ENCODE measurements around the gene OTUB1.

The OTUB1 gene

GRCh38 chr11:64007160-64007628, 21.0 kb downstream of the OTUB1 start:
- DNase-seq: no peak

GRCh38 chr11:64007629-64008282, 21.5 kb downstream of the OTUB1 start:
- DNase-seq: no peak

GRCh38 chr11:64008283-64008913, 22.2 kb downstream of the OTUB1 start:
- DNase-seq: no peak

- DNase-seq: no peak
Observed at GRCh38 chr11:64008914-64009633, 22.8 kb downstream of the OTUB1 start.

GRCh38 chr11:64009710-64010109, 23.5 kb downstream of the OTUB1 start:
- DNase-seq: no peak

- DNase-seq: no peak
Observed at GRCh38 chr11:64010783-64011182, 24.5 kb downstream of the OTUB1 start.

GRCh38 chr11:64011371-64011770, 25.1 kb downstream of the OTUB1 start:
- DNase-seq: no peak

- no peak for DNase-seq
Observed at GRCh38 chr11:64013141-64013896, 27.1 kb downstream of the OTUB1 start.

DNA sequence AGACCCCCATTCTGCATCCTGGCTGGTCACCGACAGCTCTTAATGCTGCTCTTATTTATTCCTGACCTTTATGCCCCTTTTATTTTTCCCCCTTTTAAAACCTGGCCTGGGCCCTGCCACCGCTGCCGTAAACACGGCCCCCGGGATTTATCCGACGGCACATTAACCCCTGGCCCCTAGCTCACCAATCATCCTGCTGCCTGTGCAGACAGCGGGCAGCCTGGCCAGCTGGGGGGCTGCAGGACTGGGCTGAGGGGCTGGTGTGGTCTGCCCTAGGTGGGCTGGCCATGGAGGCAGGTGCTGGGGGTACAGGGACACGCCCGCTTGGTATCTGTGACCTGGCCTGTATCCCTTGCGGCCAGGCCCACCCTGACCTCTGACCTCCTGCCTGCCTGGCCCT, 28.1 kb downstream of the OTUB1 start:
- DNase-seq: no peak

GRCh38 chr11:64015510-64015909, 29.3 kb downstream of the OTUB1 start:
- no peak for DNase-seq

DNA sequence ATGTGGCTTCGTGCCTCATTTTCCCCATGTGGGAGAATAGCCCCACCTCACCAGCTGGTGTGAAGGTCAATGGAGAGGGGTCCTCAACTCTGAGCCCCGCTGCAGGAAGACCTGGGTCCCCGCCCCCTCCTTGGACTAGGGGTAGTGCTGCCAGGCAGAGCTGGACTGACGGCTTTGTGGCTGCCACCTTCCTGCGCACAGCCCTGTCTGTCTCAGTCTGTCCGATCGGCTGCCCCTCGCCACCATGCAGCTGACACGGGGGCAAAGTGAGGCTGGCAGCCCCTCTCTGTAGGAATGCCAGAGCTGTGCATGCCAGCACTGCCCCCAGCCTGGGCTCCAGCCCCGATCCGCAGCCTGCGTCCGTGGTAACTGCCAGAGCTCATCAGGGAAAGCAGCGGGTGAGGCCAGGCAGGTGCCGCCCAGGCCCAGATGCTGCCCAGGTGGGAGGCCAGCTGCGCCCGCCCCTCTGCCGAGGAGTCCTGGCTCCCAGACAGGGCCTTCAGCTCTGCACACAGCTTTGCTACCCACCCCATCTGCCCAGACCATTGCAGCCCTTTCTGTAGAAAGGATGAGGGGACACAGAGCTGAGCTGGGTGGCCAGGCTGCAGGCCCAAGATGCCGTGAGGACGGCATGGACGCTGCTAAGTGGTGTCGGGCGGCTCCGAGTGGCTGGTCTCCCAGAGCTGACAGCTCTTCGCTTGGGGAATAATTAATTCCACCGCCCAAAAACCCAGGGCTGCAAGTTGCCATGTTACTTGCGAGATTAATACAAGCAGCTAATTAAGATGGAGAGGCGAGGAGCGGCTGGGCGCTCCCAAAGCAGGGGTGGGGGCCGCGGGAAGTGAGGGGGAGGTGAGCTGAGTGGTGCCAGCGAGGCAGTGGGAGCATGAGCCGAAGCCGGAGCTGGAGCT, 30.0 kb downstream of the OTUB1 start:
- DNase-seq: no peak

DNA sequence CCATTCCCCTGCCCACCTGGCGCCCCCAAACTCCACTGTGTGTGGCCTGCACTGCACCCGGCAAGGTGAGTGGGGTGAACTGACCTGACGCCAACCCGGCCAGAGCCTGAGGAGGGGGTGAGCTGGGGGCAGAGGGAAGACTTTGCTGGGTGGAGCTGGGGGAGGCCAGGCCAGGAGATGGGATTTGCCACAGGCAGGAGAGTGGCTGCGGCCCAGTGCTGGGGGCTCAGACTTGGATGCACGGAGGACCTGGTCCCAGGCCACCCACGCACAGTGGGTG, 31.6 kb downstream of the OTUB1 start:
- no peak for DNase-seq

- no peak for DNase-seq
Observed at GRCh38 chr11:64018310-64018709, 32.1 kb downstream of the OTUB1 start.

- no peak for DNase-seq
Observed at GRCh38 chr11:64019106-64020037, 33.1 kb downstream of the OTUB1 start.

GRCh38 chr11:64020976-64021756, 34.9 kb downstream of the OTUB1 start:
- DNase-seq: no peak

DNA sequence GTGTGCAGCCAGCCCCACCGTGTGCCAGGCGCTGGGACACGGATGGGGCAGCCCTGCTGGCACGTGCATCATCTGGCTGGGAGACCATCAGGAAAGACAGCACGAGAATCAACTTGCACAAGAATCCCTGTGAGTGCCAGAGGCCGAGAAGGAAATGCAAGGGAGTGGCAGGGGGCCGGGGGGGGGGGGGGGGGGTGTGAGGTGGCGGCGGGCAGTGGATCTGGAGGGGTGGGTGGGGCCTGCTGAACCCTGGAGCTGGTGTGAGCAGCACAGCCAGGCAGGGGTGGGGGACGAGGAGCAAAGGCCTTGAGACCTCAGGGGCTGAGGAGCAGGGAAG, 35.5 kb downstream of the OTUB1 start:
- no peak for DNase-seq

- DNase-seq: no peak
Observed at GRCh38 chr11:64022125-64022784, 36.0 kb downstream of the OTUB1 start.

GRCh38 chr11:64023712-64024710, 37.8 kb downstream of the OTUB1 start:
- no peak for DNase-seq

DNA sequence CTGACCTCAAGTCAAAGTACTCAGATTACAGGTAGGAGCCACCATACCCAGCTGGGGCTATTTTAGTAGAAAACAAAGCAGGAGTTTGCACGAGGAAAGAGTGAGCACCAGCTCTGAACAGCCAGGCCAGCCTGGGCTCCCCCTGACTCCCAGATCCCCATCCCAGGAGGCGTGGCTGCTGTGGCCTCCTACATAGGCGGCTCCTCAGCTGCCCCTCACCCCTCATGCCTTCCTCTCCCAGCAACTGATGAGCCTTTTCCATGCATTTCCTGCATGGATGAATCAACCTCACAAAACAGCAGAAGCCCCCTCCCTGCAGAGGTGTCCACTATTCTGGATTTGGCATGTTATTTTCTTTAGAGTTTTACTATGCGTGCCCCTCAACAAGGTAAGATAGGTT, 39.0 kb downstream of the OTUB1 start:
- DNase-seq: no peak
